Inflammatory macrophage (primary cell): ENCODE measurements around the gene CHAMP1.

Experiments
- DNase-seq, 2 donors: peaks; one replicate each; pipeline ENCODE4 v3.0.0-alpha.2; 2020 to 2022
- total RNA-seq, 18 experiments: gene quantifications; one replicate each; lab custom pipeline; 2026; ENCODE audit warnings: mixed read lengths in 6 of 18, inconsistent platforms in 2 of 18; lab: John Stamatoyannopoulos, UW

Gene CHAMP1, protein sequence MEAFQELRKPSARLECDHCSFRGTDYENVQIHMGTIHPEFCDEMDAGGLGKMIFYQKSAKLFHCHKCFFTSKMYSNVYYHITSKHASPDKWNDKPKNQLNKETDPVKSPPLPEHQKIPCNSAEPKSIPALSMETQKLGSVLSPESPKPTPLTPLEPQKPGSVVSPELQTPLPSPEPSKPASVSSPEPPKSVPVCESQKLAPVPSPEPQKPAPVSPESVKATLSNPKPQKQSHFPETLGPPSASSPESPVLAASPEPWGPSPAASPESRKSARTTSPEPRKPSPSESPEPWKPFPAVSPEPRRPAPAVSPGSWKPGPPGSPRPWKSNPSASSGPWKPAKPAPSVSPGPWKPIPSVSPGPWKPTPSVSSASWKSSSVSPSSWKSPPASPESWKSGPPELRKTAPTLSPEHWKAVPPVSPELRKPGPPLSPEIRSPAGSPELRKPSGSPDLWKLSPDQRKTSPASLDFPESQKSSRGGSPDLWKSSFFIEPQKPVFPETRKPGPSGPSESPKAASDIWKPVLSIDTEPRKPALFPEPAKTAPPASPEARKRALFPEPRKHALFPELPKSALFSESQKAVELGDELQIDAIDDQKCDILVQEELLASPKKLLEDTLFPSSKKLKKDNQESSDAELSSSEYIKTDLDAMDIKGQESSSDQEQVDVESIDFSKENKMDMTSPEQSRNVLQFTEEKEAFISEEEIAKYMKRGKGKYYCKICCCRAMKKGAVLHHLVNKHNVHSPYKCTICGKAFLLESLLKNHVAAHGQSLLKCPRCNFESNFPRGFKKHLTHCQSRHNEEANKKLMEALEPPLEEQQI
- total RNA-seq = 1.6 to 34.3 (median 4.9) reads per million in 18 experiments

DNA sequence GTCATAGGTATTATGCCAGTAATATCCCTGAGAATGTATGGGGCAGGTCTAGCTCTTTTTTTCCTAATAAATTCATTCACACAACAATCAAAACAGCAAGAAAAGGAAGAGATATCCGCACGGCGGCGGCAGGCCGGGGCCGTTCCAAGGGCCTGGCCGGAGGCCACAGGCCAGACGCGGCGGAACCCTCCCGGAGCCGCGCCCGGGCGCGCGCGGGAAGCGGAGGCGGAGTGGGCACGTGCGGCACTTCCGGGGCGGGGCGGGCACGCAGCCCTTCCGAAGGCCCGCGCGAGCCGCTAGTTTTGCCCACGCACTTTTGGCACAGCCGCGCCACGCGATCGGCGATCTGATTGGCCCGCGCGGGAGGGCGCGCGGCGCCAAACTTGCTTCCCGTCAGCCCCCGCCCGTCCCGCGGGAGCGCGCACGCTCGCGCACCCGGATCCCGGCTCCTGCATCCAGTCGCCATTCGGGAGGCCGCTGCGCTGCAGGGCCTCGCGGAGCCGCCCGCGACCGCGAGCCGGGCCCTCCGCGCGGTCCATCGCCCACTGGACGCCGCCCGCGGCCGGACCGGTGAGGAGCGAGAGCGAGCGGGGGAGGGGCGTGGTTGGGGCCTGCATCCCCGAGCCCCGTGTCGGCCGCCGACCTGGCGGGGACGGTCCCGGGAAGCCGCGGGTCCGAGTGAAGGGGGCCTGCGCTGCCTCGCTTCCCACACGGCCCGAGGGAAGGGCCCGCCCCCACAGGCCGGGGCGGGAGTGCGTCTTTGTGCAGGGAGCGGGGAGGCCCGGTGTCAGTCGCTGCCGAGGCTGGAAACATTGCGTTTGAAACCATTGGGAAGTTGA lies at the start of gene CHAMP1:
CHAMP1 (plus strand) TSS at position 430 of the 839 bp plus-strand sequence. CDS start 9,340 bp downstream, outside the sequence.
- DNase-seq = peak; percentile 98 to 99

- no peak for DNase-seq
Measured at GRCh38 chr13:114264886-114265611, 49.3 kb upstream of the CHAMP1 start.

DNA sequence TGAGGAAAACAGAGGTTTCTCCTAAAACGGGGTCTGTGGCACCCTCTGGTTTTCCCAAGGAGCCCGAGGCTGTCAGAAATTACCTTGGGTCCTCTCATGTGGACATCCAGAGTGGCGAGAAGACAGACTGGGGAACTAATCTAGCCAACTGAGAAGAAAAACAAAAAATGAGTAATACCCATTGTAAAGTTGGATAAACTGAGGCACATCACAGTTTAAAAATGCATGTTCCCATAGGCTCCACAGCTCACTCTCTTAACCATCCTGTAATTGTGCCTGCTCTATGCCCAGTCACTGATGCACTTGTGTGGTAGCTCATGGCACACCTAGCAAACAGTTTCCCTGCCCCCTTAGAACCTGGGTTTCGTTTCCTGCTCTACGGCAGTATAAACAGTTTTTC lies 48.1 kb upstream of the CHAMP1 start:
- no peak for DNase-seq

DNA sequence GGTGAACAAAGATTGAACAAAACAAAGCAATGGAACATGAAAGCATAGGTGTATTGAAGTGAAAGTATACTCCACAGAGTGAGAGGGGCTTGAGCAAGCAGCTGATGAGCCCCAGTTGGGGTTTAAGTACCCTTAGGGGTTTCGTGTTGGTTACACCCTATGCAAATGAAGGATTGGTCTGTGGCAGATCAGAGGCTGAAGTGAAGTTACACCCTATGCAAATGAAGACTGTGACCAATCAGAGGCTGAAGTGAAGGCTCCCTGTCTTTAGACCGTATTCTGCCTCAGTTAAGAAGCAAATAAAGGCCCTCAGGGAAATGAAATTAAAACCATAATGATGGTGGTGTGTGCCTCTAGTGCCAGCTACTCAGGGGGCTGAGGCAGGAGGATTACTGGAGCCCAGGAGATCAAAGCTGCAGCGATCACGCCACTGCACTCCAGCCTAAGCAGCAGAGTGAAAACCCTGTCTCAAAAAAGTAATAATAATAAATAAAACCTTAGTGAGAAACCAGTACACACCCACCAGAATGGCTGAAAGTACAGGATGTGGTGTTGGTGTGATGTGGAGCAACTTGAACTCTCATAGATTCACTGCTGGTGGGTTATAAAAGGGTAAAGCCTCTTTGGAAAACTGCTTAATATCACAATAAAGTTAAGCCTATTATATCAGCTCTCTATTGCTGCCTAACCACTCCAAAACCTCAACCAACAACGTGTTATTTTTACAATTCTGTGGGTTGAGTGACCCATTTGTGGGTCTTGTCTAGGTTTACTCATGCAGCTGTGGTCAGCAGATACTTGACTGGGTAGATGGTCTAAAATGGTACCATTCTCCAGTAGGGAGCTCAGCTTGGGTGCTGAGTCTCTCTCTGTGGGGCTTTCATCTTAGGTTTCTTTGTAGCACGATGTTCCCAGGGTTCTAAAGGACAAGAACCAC lies 45.7 kb upstream of the CHAMP1 start:
- no peak for DNase-seq

GRCh38 chr13:114269281-114269770 lies 45.0 kb upstream of the CHAMP1 start:
- no peak for DNase-seq

GRCh38 chr13:114272977-114273376 lies 41.3 kb upstream of the CHAMP1 start:
- peak in 1 of 2 donors; percentile 28 for DNase-seq

DNA sequence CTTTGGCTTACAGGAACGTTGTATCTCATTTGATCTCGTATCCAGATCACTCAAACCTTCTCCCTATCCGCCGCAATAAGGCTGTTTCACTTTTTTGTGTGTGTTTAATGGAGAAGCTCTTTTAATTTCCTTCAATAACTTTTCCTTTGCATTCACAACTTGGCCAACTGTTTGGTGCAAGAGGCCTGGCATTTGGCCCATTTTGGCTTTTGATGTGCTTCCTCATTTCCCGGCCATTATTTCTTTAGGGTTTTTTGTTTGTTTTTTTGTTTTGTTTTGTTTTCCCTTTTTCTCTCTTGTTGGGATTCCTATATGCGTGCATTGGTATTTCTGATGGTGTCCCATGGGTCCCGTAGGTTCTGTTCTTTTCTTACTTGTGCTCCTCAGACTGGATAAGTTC lies 39.0 kb upstream of the CHAMP1 start:
- peak; percentile 50 to 55 for DNase-seq

DNA sequence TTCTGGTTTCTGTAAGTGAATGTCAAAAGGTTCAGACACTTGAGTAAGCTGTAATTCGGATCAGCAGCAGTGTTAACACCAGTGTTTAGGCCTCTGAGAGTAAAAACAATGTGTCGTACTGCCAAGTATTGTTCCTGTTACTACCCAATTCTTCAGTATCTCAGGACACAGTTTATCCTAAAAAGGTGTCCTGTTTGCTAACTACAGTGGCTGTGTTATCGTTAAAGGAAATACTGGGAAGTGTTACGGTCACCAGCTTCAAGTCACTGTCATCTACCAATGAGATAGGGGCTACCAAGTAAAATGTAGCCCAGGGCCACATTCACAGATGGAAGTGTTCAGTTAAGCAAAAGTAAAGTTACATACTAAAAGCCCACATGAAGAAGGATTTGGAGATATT lies 35.2 kb upstream of the CHAMP1 start:
- no peak for DNase-seq

DNA sequence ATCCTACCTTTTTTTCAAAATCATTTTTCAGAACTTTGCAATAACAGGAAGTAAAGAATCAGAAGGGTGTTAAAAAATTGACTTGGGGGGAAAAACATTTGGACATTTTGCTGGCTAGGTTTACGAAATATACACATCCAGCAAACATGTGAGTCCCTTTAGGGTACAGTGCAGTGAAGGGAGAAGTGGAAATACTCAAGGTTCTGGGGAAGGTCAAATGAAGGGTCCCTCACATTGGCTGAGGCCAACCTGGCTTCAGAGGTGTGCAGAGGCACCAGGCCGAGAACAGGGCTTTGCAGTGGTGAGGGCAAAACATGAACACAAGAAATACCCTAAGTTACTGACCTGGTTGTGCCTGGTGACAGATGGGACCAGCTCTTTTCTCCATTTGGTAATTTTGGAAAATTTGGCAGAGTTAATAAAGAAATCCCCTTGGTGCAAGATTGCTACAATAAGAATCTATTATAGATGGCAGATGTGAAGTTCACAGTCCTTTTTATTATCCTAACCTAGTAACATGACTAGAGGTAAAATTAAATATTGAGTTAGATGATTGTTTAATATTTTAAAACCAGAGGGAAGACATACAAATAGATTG lies 34.4 kb upstream of the CHAMP1 start:
- peak; percentile 39 to 45 for DNase-seq

GRCh38 chr13:114281351-114282040 lies 32.8 kb upstream of the CHAMP1 start, which contains the start of gene UPF3A:
Gene UPF3A, plus strand, starts transcription at chr13:114281601. Its CDS starts 39 bp downstream, at chr13:114281640.
- peak; percentile 95 to 97 for DNase-seq

GRCh38 chr13:114282041-114282670 lies 32.1 kb upstream of the CHAMP1 start:
- peak; percentile 60 to 77 for DNase-seq

DNA sequence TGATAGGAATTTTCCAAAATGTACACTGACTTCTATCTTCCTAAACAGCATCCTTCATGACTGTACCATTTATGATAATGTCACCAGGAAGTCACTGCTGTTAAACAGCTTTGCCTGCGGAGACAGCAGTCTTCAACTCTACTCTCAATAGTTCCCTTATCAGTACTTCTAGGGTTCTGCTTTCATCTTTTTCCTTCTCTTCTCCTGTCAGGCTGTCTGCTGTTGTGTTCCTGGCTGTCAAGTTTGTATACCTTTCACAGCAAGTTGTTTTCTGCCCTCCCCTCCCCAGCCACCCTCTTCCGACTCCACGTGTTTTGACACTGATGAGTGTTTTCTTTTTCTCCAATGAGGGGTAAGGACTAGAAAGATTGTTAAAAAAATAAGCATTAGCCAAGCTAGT lies 30.7 kb upstream of the CHAMP1 start:
- DNase-seq = peak in 1 of 2 donors; percentile 18

- DNase-seq = no peak
Measured at GRCh38 chr13:114284680-114285079, 29.6 kb upstream of the CHAMP1 start.

GRCh38 chr13:114285166-114285808 lies 29.0 kb upstream of the CHAMP1 start:
- DNase-seq = no peak

- no peak for DNase-seq
Measured at GRCh38 chr13:114286808-114287207, 27.5 kb upstream of the CHAMP1 start.

DNA sequence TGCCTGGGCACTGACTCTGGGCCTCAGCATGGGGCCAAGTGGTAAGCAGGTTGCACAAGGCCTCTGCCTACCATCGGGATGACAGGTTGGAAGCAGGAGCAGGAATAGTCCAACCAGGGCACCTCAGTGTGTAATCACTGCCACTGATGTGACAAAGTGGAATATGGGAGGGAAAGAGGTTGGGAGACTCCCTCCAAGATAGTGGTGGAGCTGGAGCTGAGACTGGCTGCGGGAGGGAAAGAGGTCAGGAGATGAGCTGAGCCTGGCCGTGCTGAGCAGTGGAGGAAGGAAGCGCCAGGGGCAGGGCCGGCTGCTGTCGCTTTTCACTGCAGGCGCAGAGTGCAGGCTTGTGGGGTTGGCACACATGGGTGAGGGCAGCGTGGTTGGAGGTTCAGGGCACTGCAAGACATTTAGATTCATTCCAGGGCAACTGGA lies 26.1 kb upstream of the CHAMP1 start:
- DNase-seq = no peak

- no peak for DNase-seq
Measured at GRCh38 chr13:114296448-114296847, 17.9 kb upstream of the CHAMP1 start.

- DNase-seq = no peak
Measured at GRCh38 chr13:114296902-114297301, 17.4 kb upstream of the CHAMP1 start.
